GM18498 (cell line): ENCODE data around the gene ABITRAM.
"Not testable (repeated sequence)": the region's sequence is repeated elsewhere in the genome, so short reads cannot be mapped to it uniquely, and the experiment has no call there.

Experiments
- ATAC-seq: cut with Tn5 transposase; IDR thresholded peaks from one replicate; pipeline ENCODE4 v1.9.1; 2021; ENCODE audit warnings: mild to moderate bottlenecking, moderate library complexity; ENCODE audit not compliant: unreplicated experiment

Gene ABITRAM

GRCh38 chr9:108924466-108924865, 9.7 kb upstream of the ABITRAM start:
- no peak for ATAC-seq

GRCh38 chr9:108928386-108928785, 5.8 kb upstream of the ABITRAM start:
- ATAC-seq, result no peak

GRCh38 chr9:108933231-108933717, 926 bp upstream of the ABITRAM start:
- no peak for ATAC-seq

DNA sequence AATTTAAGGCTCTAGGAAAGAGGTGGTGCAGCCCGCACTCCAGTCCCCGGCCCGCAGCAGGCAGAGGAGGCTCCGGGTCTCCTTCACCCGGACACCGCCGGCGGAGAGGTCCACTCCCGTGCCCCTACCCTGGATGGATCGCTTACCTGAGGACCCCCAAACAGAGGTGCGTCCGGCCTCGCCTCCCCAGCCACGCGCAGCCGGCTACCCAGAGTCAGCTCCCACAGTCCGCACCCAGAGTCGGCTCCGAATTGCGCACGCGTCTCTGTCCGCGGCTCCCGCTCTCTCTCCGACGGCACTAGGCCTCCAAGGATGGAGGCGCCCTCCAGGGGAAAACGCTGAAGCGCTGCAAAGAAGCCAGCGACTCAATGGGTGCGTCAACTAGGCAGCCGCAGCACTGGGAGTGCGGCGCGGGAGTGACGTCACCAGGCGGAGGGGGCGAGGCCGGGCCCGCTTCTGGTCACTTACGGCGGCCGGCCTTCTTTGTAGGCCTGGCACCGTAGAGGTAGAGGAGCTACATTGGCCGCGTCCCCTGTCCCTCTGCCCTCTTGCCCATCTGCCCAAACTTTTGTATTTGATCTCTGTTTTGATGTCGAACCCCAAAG, 380 bp upstream of the ABITRAM start, which contains the start of gene ELP1:
Gene ELP1, minus strand, starts transcription at position 407 of the 605 bp plus-strand sequence. CDS start 2,978 bp downstream, outside the sequence.
- peak; percentile 91 for ATAC-seq

DNA sequence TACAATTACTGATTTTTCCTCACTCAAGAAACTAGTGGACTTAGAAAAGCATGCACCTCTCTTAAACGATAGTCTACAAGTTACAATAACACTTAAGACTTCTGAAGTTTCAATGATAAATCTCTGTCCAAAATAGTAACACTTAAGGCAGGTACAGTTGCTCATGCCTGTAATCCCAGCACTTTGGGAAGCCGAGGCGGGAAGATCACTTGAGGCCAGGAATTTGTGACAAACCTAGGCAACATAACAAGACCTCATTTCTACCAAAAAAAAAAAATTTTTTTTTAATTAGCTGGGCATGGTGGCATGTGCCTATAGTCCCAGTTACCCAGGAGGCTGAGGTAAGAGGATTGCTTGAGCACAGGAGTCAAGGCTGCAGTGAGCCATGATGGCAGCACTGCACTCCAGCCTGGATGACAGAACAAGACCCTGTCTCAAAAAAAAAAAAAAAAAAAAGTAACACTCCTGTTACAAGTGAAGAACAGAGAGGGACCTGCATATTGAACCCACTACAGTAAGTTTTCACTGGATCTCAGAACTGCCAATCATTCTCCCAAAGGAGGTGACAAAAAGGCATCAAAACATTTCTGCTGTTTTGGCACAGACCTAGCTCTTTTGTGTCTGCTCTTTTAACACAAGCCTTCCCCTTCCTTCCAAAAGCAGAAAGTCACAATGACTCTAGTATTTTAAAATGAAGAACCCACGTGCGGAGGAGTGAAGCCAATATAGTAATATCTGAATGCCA, 3.5 kb downstream of the ABITRAM start:
- ATAC-seq, result no peak

- ATAC-seq, result no peak
Measured at GRCh38 chr9:108939975-108940374, 5.8 kb downstream of the ABITRAM start.

DNA sequence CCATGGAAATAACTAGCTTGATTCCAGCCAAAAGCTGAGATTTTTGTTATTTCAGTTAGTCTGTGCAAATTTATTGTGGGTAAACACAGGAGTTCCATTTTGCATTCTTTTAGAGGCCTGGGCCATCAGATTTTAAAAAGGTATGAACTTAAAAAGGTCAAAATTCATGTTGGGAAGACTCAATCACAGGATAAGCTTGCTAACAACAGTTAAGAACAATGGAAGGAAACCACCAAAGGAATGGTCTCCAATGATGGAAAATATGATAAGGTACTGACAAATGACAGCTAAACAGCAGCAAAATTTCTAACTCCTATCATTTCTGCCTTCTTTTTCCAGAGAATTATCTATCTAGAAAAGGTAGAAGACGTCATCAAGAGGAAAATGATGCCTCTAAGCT, 16.0 kb downstream of the ABITRAM start:
- ATAC-seq, result no peak

- ATAC-seq, result no peak
Measured at GRCh38 chr9:108951578-108951977, 17.4 kb downstream of the ABITRAM start.

GRCh38 chr9:108953983-108954574, 19.9 kb downstream of the ABITRAM start:
- no peak for ATAC-seq

DNA sequence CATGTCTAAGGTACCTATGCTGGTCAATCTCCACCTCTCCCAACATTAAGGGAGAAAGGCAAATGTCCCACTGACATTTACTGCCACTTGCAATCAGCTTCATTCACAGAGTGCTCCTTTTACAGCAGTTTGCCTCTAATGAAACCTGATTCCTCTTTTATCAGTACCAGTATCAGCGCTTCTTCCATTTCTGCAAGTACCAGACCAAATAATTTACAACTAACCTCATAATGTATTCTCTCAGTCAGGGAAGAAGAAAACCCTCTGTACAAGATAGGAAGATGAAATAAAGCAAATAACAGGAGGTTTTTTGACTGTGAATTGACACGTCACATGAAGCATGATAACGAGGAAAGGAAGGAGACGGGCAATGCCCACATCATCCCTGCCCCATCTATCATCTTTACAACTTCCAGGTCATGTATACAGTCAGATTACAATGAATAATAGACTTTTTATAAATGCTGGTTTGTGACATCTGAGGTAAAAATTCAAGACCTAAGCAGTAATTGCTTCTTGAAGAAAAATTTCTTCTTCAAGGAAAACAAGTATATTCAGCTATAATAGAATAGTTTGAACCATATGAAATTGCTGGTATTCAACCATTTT, 21.9 kb downstream of the ABITRAM start:
- ATAC-seq, result no peak

- ATAC-seq, result no peak
Measured at GRCh38 chr9:108956631-108957026, 22.4 kb downstream of the ABITRAM start.

GRCh38 chr9:108960331-108960730, 26.1 kb downstream of the ABITRAM start:
- no peak for ATAC-seq

GRCh38 chr9:108961151-108961550, 27.0 kb downstream of the ABITRAM start:
- no peak for ATAC-seq

GRCh38 chr9:108963459-108964143, 29.4 kb downstream of the ABITRAM start:
- ATAC-seq, result no peak

DNA sequence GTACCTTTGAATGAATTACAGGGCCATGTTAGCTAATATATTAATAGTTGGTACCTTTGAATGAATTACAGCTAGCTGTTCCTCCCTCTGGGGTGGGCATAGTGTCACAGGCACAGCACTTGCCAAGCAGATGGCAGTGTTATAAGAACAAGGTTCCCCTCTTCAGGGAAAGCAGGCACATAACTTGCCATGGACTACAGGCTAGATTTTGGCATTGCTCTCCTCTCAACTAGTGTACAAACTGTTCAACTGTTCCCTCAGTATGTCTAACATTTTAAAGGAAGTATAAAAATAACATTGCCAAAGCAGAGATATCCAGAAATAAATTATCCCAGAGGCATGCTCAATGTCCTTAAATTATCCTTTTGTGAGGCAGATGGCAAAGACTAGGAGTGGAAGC, 33.7 kb downstream of the ABITRAM start:
- no peak for ATAC-seq

GRCh38 chr9:108971392-108971791, 37.2 kb downstream of the ABITRAM start:
- ATAC-seq, result not testable (repeated sequence)

DNA sequence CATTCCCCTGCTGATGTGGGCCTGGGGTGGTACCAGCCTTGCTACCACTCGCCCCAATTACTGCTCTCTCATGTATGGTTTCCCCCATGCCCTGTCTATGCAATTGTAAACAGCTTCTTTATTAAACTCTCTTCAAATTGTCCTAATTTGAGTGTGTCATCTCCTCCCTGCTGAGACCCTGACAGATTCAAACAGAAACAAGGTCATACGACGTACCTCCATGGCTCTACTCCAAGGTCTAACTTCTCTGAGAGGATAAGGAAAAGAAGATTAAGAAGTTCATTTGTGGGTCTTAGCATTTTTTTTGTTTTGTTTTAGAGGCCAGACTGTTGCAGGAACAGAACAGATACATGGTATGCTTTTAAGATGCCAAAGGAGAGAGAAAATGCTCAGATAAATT, 38.0 kb downstream of the ABITRAM start:
- ATAC-seq, result no peak

GRCh38 chr9:108972626-108973209, 38.5 kb downstream of the ABITRAM start:
- no peak for ATAC-seq

DNA sequence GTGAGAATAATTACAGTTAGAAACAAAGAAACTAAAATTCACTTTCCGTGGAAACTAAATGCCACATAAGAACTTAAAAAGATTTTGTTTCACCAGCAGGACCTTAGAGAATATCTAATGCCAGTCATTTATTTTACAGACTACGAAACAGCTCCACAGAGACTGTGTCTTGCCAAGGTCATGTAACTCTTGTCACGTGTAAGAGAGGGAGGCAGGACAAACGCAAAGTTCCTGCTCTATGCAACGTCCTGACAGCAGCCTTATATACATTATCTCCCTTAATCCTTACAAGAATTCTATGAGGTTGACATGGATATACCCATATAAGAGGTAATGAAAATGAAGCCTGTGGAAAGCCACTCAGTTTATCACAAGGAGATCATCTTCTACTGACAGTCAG, 39.7 kb downstream of the ABITRAM start:
- ATAC-seq, result no peak

GRCh38 chr9:108978205-108978604, 44.0 kb downstream of the ABITRAM start:
- ATAC-seq, result no peak

GRCh38 chr9:108980893-108981292, 46.7 kb downstream of the ABITRAM start:
- ATAC-seq, result no peak
